H9 (cell line): ENCODE data around the gene IGF2BP2. TPM values are rescaled to one million over a fixed set of nuclear protein-coding genes. Genes with fewer than 3 reads are reported as not detected.

Experiments used
- DNase-seq: peaks from one replicate; pipeline ENCODE4 v3.0.0-alpha.2; 2017
- H2AFZ ChIP-seq: one replicate; pipeline ENCODE4 v1.6.1; 2013; ENCODE audit warnings: mild to moderate bottlenecking, low read length, control low read depth, moderate library complexity
- H2AK5ac ChIP-seq: 2 replicates; pipeline ENCODE4 v1.6.1; 2013; ENCODE audit warnings: low read length, control low read depth, mixed read lengths; ENCODE audit not compliant: insufficient read length
- H2BK120ac ChIP-seq: one replicate; pipeline ENCODE4 v1.6.1; 2013; ENCODE audit warnings: low read depth, mild to moderate bottlenecking, low read length, control low read depth, inconsistent platforms; ENCODE audit not compliant: poor library complexity, severe bottlenecking
- H2BK12ac ChIP-seq: 2 replicates; pipeline ENCODE4 v1.6.1; 2013; ENCODE audit warnings: low read length, control low read depth, mixed read lengths, low read depth; ENCODE audit not compliant: insufficient read length
- H2BK15ac ChIP-seq: 2 replicates; pipeline ENCODE4 v1.6.1; 2013; ENCODE audit warnings: low read depth, low read length, control low read depth
- H2BK20ac ChIP-seq: one replicate; pipeline ENCODE4 v1.6.1; 2013; ENCODE audit warnings: low read depth, mild to moderate bottlenecking, low read length, control low read depth, inconsistent platforms; ENCODE audit not compliant: poor library complexity, severe bottlenecking
- H2BK5ac ChIP-seq: 2 replicates; pipeline ENCODE4 v1.6.1; 2013; ENCODE audit warnings: low read length, control low read depth, mixed read lengths; ENCODE audit not compliant: insufficient read length
- H3K14ac ChIP-seq: 2 replicates; pipeline ENCODE4 v1.6.1; 2013; ENCODE audit warnings: low read length, control low read depth; ENCODE audit not compliant: insufficient read depth
- H3K18ac ChIP-seq: 2 replicates; pipeline ENCODE4 v1.6.1; 2013; ENCODE audit warnings: low read depth, mild to moderate bottlenecking, mixed read lengths, low read length, control low read depth; ENCODE audit not compliant: insufficient read length
- H3K23ac ChIP-seq: 2 replicates; pipeline ENCODE4 v1.6.1; 2013; ENCODE audit warnings: low read length, control low read depth, mixed read lengths, low read depth; ENCODE audit not compliant: insufficient read length
- H3K23me2 ChIP-seq: 2 replicates; pipeline ENCODE4 v1.6.1; 2013; ENCODE audit warnings: low read depth, mild to moderate bottlenecking, mixed read lengths, low read length, control low read depth; ENCODE audit not compliant: insufficient read length, poor library complexity, severe bottlenecking
- H3K27ac ChIP-seq: 2 replicates; pipeline ENCODE4 v1.5.1; 2013; ENCODE audit warnings: low read length, control low read depth, mixed read lengths, low read depth; ENCODE audit not compliant: insufficient read length
- H3K27me3 ChIP-seq: 2 replicates; pipeline ENCODE4 v1.6.1; 2013; ENCODE audit warnings: low read length, control low read depth, inconsistent platforms; ENCODE audit not compliant: insufficient read depth
- H3K4ac ChIP-seq: 2 replicates; pipeline ENCODE4 v1.6.1; 2013; ENCODE audit warnings: low read depth, mild to moderate bottlenecking, control low read depth, inconsistent platforms, low read length, moderate library complexity
- H3K4me1 ChIP-seq: 2 replicates; pipeline ENCODE4 v1.6.1; 2013; ENCODE audit warnings: low read length, control low read depth, inconsistent platforms; ENCODE audit not compliant: insufficient read depth
- H3K4me2 ChIP-seq: 2 replicates; pipeline ENCODE4 v1.6.1; 2013; ENCODE audit warnings: low read length, control low read depth, mixed read lengths; ENCODE audit not compliant: insufficient read length, insufficient read depth
- H3K56ac ChIP-seq: 2 replicates; pipeline ENCODE4 v1.6.1; 2013; ENCODE audit warnings: low read depth, mild to moderate bottlenecking, mixed read lengths, low read length, control low read depth; ENCODE audit not compliant: insufficient read length
- H3K79me1 ChIP-seq: 2 replicates; pipeline ENCODE4 v1.6.1; 2013; ENCODE audit warnings: low read depth, mild to moderate bottlenecking, moderate library complexity, low read length, control low read depth, inconsistent platforms; ENCODE audit not compliant: insufficient read depth, poor library complexity, severe bottlenecking
- H3K79me2 ChIP-seq: 2 replicates; pipeline ENCODE4 v1.6.1; 2013; ENCODE audit warnings: low read length, control low read depth, inconsistent platforms; ENCODE audit not compliant: insufficient read depth
- H3K9ac ChIP-seq: 2 replicates; pipeline ENCODE4 v1.6.1; 2013; ENCODE audit warnings: low read length, control low read depth, mixed read lengths; ENCODE audit not compliant: insufficient read length; ENCODE audit errors: extremely low read depth
- H3K9me3 ChIP-seq: one replicate; pipeline ENCODE4 v1.6.1; 2013; ENCODE audit warnings: low read depth, low read length, inconsistent platforms; ENCODE audit not compliant: control insufficient read depth
- H3T11ph ChIP-seq: one replicate; pipeline ENCODE4 v1.6.1; 2013; ENCODE audit warnings: mild to moderate bottlenecking, low read length, control low read depth, inconsistent platforms
- H4K20me1 ChIP-seq: one replicate; pipeline ENCODE4 v1.6.1; 2013; ENCODE audit not compliant: control insufficient read depth, insufficient read length, insufficient read depth
- H4K5ac ChIP-seq: 2 replicates; pipeline ENCODE4 v1.6.1; 2013; ENCODE audit warnings: low read depth, mild to moderate bottlenecking, mixed read lengths, low read length, control low read depth; ENCODE audit not compliant: insufficient read length
- H4K8ac ChIP-seq: replicated peaks from 2 replicates; pipeline ENCODE4 v1.6.1; 2013; ENCODE audit warnings: low read length, control low read depth, mixed read lengths, low read depth; ENCODE audit not compliant: insufficient read length
- H4K91ac ChIP-seq: 2 replicates; pipeline ENCODE4 v1.6.1; 2013; ENCODE audit warnings: low read depth, mild to moderate bottlenecking, moderate library complexity, mixed read lengths, low read length, control low read depth; ENCODE audit not compliant: insufficient read length
- H3K27ac Mint-ChIP-seq, 3 experiments: 2 replicates in 2 of 3; 3 replicates in 1 of 3; pipeline ENCODE4 v1.8.0; 2020 to 2021; ENCODE audit warnings: mixed read lengths in 3 of 3, mild to moderate bottlenecking in 1 of 3, moderate library complexity in 1 of 3
- H3K27me3 Mint-ChIP-seq: 2 replicates; pipeline ENCODE4 v1.8.0; 2021; ENCODE audit warnings: low read depth, mild to moderate bottlenecking, moderate library complexity, mixed read lengths
- H3K36me3 Mint-ChIP-seq, 3 experiments: 2 replicates in 2 of 3; 3 replicates in 1 of 3; pipeline ENCODE4 v1.8.0; 2020 to 2021; ENCODE audit warnings: low read depth in 3 of 3, mixed read lengths in 3 of 3; ENCODE audit not compliant: insufficient read depth in 1 of 3
- H3K4me1 Mint-ChIP-seq, 2 experiments: 2 replicates each; pipeline ENCODE4 v1.8.0; 2020; ENCODE audit warnings: mixed read lengths in 2 of 2
- H3K4me3 Mint-ChIP-seq, 2 experiments: 2 replicates in 1 of 2; 3 replicates in 1 of 2; pipeline ENCODE4 v1.8.0; 2020 to 2021; ENCODE audit warnings: mild to moderate bottlenecking in 2 of 2, mixed read lengths in 2 of 2, moderate library complexity in 1 of 2
- H3K9me3 Mint-ChIP-seq, 2 experiments: 2 replicates in 1 of 2; 3 replicates in 1 of 2; pipeline ENCODE4 v1.8.0; 2020; ENCODE audit warnings: mild to moderate bottlenecking in 2 of 2, mixed read lengths in 2 of 2, moderate library complexity in 1 of 2
- WGBS: extraction: QIAGEN DNeasy Blood & Tissue Kit; methylation state at CpG from one replicate; pipeline ENCODE4 v1.1.7; 2013; ENCODE audit warnings: missing lambda C conversion rate, low lambda C conversion rate, mixed read lengths; ENCODE audit not compliant: insufficient read length; ENCODE audit errors: extremely low coverage; 5-methylcytosine and 5-hydroxymethylcytosine counted together
- total RNA-seq: library from RNA; stranded (reverse); gene quantifications from 2 replicates; pipeline ENCODE4 v1.2.1, GENCODE V29; 2021
- TF ChIP-seq, protein P1 (sequence below): fragments of 200-600 bp; sonication (generic); conservative IDR thresholded peaks from 3 replicates; pipeline ENCODE4 v1.8.0; 2021; ENCODE audit warnings: antibody characterized with exemption, mild to moderate bottlenecking

IGF2BP2 gene
- total RNA-seq, 1 experiment from 2014 or later, result 130 TPM

DNA sequence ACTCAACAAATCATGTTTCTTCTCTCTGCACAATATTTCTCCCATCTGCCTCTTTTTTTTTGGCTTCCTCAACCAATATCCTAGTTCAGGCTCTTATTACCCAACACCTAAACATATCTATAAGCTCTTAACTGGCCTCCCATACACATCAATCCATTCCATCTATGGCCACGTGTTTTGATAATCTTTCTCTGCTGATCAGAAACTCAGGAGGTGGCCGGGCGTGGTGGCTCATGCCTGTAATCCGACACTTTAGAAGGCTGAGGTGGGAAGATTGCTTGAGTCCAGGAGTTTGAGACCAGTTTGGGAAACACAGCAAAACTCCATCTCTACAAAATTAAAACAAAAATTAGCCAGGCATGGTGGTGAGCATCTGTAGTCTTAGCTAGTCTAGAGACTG lies 68.4 kb downstream of the IGF2BP2 start:
- DNase-seq, result no peak
- Histone ChIP-seq H3K4ac (no peak overlapping the region), H2BK12ac (no peak overlapping the region), H4K8ac (no peak overlapping the region), H2BK120ac (no peak overlapping the region), H3K9me3 (peaks cover 7% of the 10 kb centered on the region), H2AFZ (no peak overlapping the region), H3K56ac (no peak overlapping the region), H3K14ac (no peak overlapping the region), H3K23me2 (no peaks in the 10 kb centered on the region), H4K20me1 (no peaks in the 10 kb centered on the region), H4K91ac (no peak overlapping the region), H2AK5ac (no peak overlapping the region), H2BK5ac (no peak overlapping the region), H3K18ac (no peak overlapping the region), H3K27me3 (no peaks in the 10 kb centered on the region), H3K79me1 (peaks cover 6% of the 10 kb centered on the region), H3K9ac (no peak overlapping the region), H3T11ph (no peak overlapping the region), H2BK15ac (no peak overlapping the region), H3K4me1 (peaks cover 2% of the 10 kb centered on the region; the same call in 1 of the 2 replicates), H3K79me2 (peaks cover 22% of the 10 kb centered on the region; the same call in 1 of the 2 replicates), H4K5ac (no peak overlapping the region), H3K4me2 (no peak overlapping the region), H3K23ac (no peak overlapping the region), H2BK20ac (no peak overlapping the region), H3K27ac (no peak overlapping the region)
- peaks cover 21 to 31% of the 10 kb centered on the region in 2 experiments; a peak in 4 of 5 replicates for H3K9me3 Mint-ChIP-seq
- WGBS, result no CpG with 5 or more reads among the region's 4 CpGs
- H3K4me3 Mint-ChIP-seq, result no peak overlapping the region
- H3K27me3 Mint-ChIP-seq, result no peaks in the 10 kb centered on the region
- peaks cover 65 to 79% of the 10 kb centered on the region in 2 experiments for H3K4me1 Mint-ChIP-seq
- peaks cover 42 to 56% (median 50%) of the 10 kb centered on the region in 3 experiments for H3K36me3 Mint-ChIP-seq
- H3K27ac Mint-ChIP-seq, result no peak overlapping the region; a peak in 2 of 7 replicates
- TF ChIP-seq, protein P1, sequence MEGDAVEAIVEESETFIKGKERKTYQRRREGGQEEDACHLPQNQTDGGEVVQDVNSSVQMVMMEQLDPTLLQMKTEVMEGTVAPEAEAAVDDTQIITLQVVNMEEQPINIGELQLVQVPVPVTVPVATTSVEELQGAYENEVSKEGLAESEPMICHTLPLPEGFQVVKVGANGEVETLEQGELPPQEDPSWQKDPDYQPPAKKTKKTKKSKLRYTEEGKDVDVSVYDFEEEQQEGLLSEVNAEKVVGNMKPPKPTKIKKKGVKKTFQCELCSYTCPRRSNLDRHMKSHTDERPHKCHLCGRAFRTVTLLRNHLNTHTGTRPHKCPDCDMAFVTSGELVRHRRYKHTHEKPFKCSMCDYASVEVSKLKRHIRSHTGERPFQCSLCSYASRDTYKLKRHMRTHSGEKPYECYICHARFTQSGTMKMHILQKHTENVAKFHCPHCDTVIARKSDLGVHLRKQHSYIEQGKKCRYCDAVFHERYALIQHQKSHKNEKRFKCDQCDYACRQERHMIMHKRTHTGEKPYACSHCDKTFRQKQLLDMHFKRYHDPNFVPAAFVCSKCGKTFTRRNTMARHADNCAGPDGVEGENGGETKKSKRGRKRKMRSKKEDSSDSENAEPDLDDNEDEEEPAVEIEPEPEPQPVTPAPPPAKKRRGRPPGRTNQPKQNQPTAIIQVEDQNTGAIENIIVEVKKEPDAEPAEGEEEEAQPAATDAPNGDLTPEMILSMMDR, result no peak
